ENCODE results near the gene MORF4L1. TPM values are rescaled to one million over a fixed set of nuclear protein-coding genes. Genes with fewer than 3 reads are reported as not detected.

The MORF4L1 gene, protein sequence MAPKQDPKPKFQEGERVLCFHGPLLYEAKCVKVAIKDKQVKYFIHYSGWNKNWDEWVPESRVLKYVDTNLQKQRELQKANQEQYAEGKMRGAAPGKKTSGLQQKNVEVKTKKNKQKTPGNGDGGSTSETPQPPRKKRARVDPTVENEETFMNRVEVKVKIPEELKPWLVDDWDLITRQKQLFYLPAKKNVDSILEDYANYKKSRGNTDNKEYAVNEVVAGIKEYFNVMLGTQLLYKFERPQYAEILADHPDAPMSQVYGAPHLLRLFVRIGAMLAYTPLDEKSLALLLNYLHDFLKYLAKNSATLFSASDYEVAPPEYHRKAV
- 307 TPM for polyA plus RNA-seq (2012; ENCODE audit: insufficient read length, low read depth)

DNA sequence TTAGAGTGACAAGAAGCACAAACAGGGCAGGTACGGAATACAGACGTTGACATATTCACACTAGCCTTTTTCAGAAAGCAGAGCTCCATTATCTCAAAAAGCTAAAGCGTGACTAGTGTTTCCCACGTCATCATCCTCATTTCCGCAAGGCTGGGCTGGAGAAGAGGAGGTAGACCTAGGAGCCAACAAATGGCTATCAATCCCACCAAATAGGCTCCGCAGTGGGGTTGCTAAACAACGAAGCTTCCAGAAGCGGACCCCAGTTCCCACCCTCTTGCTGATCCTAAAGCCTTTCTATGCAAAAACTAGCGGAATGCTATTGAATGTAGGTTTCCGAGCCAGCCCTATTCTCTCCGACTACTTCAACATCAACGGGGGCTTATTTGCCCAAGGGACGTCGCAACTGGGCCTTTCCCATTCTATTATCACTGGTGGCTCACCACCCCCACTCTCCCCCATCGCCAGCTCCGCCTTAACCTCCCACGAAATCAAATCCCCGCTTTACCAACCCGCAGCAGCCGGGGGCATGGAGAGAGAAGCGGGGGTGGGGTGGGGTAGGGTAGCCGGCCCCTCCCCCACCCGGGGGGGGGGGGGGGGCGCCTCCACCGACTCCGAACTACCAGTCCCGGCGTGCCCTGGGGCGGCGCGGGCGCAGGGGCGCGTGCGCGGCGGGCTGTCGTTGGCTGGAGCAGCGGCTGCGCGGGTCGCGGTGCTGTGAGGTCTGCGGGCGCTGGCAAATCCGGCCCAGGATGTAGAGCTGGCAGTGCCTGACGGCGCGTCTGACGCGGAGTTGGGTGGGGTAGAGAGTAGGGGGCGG, at the start of gene MORF4L1:
Gene MORF4L1, plus strand, starts transcription at position 736 of the 817 bp plus-strand sequence. CDS start 128 bp downstream, outside the sequence.
- no peak for TF ChIP-seq SIN3A (IDR thresholded peaks at IDR 0.05; ENCODE audit: borderline replicate concordance, insufficient read depth, low read length)
- 0 out of 2 replicates have a peak, but pooled peaks have one; percentile 15 for TF ChIP-seq TAF1 (IDR thresholded peaks at IDR 0.05; ENCODE audit: borderline replicate concordance, insufficient read depth, low read length)
- TF ChIP-seq, protein P1, sequence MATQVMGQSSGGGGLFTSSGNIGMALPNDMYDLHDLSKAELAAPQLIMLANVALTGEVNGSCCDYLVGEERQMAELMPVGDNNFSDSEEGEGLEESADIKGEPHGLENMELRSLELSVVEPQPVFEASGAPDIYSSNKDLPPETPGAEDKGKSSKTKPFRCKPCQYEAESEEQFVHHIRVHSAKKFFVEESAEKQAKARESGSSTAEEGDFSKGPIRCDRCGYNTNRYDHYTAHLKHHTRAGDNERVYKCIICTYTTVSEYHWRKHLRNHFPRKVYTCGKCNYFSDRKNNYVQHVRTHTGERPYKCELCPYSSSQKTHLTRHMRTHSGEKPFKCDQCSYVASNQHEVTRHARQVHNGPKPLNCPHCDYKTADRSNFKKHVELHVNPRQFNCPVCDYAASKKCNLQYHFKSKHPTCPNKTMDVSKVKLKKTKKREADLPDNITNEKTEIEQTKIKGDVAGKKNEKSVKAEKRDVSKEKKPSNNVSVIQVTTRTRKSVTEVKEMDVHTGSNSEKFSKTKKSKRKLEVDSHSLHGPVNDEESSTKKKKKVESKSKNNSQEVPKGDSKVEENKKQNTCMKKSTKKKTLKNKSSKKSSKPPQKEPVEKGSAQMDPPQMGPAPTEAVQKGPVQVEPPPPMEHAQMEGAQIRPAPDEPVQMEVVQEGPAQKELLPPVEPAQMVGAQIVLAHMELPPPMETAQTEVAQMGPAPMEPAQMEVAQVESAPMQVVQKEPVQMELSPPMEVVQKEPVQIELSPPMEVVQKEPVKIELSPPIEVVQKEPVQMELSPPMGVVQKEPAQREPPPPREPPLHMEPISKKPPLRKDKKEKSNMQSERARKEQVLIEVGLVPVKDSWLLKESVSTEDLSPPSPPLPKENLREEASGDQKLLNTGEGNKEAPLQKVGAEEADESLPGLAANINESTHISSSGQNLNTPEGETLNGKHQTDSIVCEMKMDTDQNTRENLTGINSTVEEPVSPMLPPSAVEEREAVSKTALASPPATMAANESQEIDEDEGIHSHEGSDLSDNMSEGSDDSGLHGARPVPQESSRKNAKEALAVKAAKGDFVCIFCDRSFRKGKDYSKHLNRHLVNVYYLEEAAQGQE (IDR thresholded peaks at IDR 0.05; ENCODE audit: insufficient read depth in 1 of 2, low read depth in 2 of 2, low read length in 2 of 2), result no peak
- TF ChIP-seq FOXP2 (optimal IDR thresholded peaks at IDR 0.05; ENCODE audit: borderline replicate concordance, extremely low read depth, extremely low read length, insufficient read depth), result peak; percentile 75

DNA sequence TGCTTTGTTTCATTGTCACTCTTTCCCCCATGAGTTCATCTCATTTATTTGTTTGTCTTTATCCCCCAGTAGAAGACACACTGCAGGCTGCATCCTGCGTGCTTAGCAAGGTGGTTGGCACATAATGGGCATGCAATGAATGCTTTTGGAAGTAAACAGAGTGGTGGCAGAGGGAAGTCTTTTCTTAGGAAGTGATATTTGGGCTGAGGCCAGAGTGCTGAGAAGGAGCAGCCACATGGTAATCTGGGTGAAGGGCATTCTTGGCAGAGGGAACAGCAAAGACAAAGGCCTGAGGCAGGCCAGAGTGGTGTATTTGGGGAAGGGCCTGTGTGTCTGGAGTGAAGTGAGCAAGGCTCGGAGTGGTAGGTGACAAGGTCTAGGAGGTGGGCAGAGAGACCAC, 43.8 kb upstream of the MORF4L1 start:
- TF ChIP-seq FOXP2 (optimal IDR thresholded peaks at IDR 0.05; ENCODE audit: borderline replicate concordance, extremely low read depth, extremely low read length, insufficient read depth) (no peak), TAF1 (IDR thresholded peaks at IDR 0.05; ENCODE audit: borderline replicate concordance, insufficient read depth, low read length) (no peak), SIN3A (IDR thresholded peaks at IDR 0.05; ENCODE audit: borderline replicate concordance, insufficient read depth, low read length) (no peak), POLR2AphosphoS5 (IDR thresholded peaks at IDR 0.05; ENCODE audit: low read depth, low read length) (no peak)
- TF ChIP-seq, protein P1 (IDR thresholded peaks at IDR 0.05; ENCODE audit: insufficient read depth in 1 of 2, low read depth in 2 of 2, low read length in 2 of 2), result no peak

DNA sequence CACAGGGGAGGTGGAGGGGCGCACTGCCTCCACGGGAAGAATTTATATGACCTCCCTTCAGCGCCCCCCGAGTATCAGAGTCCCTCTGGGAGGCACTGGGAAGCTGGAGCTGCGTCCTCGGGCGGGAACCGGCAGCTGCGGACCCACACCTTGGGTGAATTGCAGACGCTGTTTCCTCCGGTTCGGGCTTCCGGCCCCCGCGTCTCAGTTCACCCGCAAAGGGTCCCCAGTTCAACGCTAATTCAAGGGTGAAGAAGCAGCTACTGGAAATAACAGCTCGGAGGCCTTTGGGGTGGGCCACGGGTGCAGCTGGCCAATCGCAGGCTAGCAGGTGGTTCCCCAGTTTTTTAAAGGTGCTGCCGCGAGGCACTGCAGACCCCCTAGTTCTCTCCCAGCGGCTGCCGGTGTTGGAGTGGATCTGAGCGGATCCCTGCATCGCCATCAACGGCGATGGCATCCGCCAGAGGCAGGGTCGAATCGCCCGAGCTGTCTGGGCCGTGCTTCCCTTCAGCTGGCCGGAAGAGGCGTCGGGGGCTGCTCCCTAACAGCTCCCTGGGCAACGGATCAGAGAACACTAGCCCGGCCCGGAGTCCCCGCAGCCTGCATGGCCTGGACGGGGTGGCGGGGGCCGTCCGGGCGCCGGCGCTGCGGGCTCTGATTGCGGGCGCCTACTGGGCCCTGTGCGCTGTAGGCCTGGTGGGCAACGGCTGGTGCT, 42.0 kb upstream of the MORF4L1 start:
- TF ChIP-seq, protein P1 (IDR thresholded peaks at IDR 0.05; ENCODE audit: insufficient read depth in 1 of 2, low read depth in 2 of 2, low read length in 2 of 2), result no peak
- TF ChIP-seq FOXP2 (optimal IDR thresholded peaks at IDR 0.05; ENCODE audit: borderline replicate concordance, extremely low read depth, extremely low read length, insufficient read depth) (no peak), SIN3A (IDR thresholded peaks at IDR 0.05; ENCODE audit: borderline replicate concordance, insufficient read depth, low read length) (no peak), TAF1 (IDR thresholded peaks at IDR 0.05; ENCODE audit: borderline replicate concordance, insufficient read depth, low read length) (no peak), POLR2AphosphoS5 (IDR thresholded peaks at IDR 0.05; ENCODE audit: low read depth, low read length) (no peak)

DNA sequence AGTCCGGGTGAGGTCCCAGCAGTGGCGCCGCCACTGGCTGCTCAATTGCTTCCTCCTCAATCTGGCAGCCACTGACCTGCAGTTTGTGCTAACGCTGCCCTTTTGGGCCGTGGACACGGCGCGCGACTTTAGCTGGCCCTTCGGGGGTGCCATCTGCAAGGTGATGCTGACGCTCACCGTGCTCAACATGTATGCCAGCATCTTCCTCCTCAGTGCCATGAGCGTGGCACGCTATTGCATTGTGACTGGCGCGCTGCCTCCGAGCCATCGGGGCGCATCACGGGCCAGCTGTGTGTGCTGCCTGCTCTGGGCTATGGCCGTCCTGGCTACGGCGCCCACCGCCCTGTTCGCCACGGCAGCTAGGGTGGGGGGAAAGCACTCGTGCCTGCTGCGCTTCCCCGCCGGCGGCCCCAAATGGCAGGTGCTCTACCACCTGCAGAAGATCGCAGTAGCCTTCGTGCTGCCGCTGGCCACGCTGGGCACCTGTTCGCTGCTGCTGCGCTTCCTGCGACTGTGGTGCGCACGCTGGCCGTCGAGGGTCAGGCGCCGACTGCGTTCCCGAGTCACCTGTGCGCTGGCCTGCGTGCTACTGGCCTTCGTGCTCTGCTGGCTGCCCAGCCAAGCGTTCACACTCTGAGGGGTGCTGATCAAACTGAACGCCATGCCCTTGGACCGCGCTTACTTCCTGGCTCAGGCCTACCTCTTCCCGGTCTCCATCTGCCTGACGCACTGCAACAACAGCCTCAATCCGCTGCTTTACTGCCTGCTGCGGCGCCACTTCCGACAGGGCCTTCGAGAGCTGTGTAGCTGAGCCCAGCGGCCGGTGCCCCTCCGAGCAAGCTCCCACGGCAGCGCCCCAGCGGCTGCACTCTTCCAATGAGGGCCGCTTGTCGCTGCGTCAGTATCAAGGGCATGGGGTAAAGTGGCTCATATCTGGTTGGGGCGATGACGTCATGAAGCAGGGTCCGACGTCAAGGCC, 41.2 kb upstream of the MORF4L1 start:
- no peak for TF ChIP-seq TAF1 (IDR thresholded peaks at IDR 0.05; ENCODE audit: borderline replicate concordance, insufficient read depth, low read length)
- TF ChIP-seq SIN3A (IDR thresholded peaks at IDR 0.05; ENCODE audit: borderline replicate concordance, insufficient read depth, low read length), result no peak
- no peak for TF ChIP-seq POLR2AphosphoS5 (IDR thresholded peaks at IDR 0.05; ENCODE audit: low read depth, low read length)
- TF ChIP-seq, protein P1 (IDR thresholded peaks at IDR 0.05; ENCODE audit: insufficient read depth in 1 of 2, low read depth in 2 of 2, low read length in 2 of 2), result no peak
- TF ChIP-seq FOXP2 (optimal IDR thresholded peaks at IDR 0.05; ENCODE audit: borderline replicate concordance, extremely low read depth, extremely low read length, insufficient read depth), result no peak

Measured in PFSK-1 (cell line).